Neuronal stem cell (in vitro differentiated cells): ENCODE results near the gene S100G.

Source experiments
- DNase-seq: peaks from one replicate; pipeline ENCODE4 v3.0.0-alpha.2; 2013; ENCODE audit warnings: low spot score
- H2AFZ ChIP-seq: one replicate; pipeline ENCODE4 v1.6.1; 2013; ENCODE audit warnings: mild to moderate bottlenecking, low read length, inconsistent platforms
- H2AK5ac ChIP-seq: 2 replicates; pipeline ENCODE4 v1.6.1; 2013; ENCODE audit warnings: low read depth, mild to moderate bottlenecking, inconsistent platforms, low read length, moderate library complexity, mixed read lengths
- H2BK120ac ChIP-seq: 2 replicates; pipeline ENCODE4 v1.6.1; 2013; ENCODE audit warnings: low read depth, mild to moderate bottlenecking, inconsistent platforms, low read length, moderate library complexity, mixed read lengths
- H2BK12ac ChIP-seq: one replicate; pipeline ENCODE4 v1.6.1; 2013; ENCODE audit warnings: low read length, inconsistent platforms
- H2BK15ac ChIP-seq: 2 replicates; pipeline ENCODE4 v1.6.1; 2013; ENCODE audit warnings: mild to moderate bottlenecking, low read length, inconsistent platforms, mixed read lengths
- H2BK5ac ChIP-seq: one replicate; pipeline ENCODE4 v1.6.1; 2013; ENCODE audit warnings: inconsistent platforms, mild to moderate bottlenecking, low read length, moderate library complexity
- H3K14ac ChIP-seq: one replicate; pipeline ENCODE4 v1.6.1; 2013; ENCODE audit warnings: low read length, inconsistent platforms
- H3K18ac ChIP-seq: 2 replicates; pipeline ENCODE4 v1.6.1; 2013; ENCODE audit warnings: low read length, inconsistent platforms
- H3K23ac ChIP-seq: 2 replicates; pipeline ENCODE4 v1.6.1; 2013; ENCODE audit warnings: low read depth, mild to moderate bottlenecking, mixed read lengths, low read length, inconsistent platforms; ENCODE audit not compliant: poor library complexity
- H3K27ac ChIP-seq: replicated peaks from 3 replicates; pipeline ENCODE4 v1.5.1; 2013; ENCODE audit warnings: low read length, inconsistent platforms
- H3K27me3 ChIP-seq, 3 experiments: 2 replicates each; pipeline ENCODE4 v1.6.1; 2013; ENCODE audit warnings: low read length in 3 of 3, mild to moderate bottlenecking in 2 of 3, inconsistent platforms in 1 of 3, low read depth in 1 of 3, mixed read lengths in 1 of 3, moderate library complexity in 1 of 3; ENCODE audit not compliant: control insufficient read depth in 3 of 3, insufficient read depth in 3 of 3
- H3K36me3 ChIP-seq, 2 donors: replicated peaks in 1 of 2; 2 replicates each; pipeline ENCODE4 v1.6.1; 2013; ENCODE audit warnings: low read length in 2 of 2; ENCODE audit not compliant: control insufficient read depth in 2 of 2, insufficient read depth in 2 of 2
- H3K4ac ChIP-seq: 2 replicates; pipeline ENCODE4 v1.6.1; 2013; ENCODE audit warnings: inconsistent platforms, mild to moderate bottlenecking, low read length, moderate library complexity
- H3K4me1 ChIP-seq, 2 donors: 1 replicate in 1 of 2; 2 replicates in 1 of 2; pipeline ENCODE4 v1.6.1; 2013; ENCODE audit warnings: low read length in 2 of 2, low read depth in 1 of 2; ENCODE audit not compliant: control insufficient read depth in 2 of 2, insufficient read depth in 1 of 2
- H3K4me2 ChIP-seq: one replicate; pipeline ENCODE4 v1.6.1; 2013; ENCODE audit warnings: mild to moderate bottlenecking, low read length, inconsistent platforms; ENCODE audit not compliant: insufficient read depth, poor library complexity, severe bottlenecking
- H3K4me3 ChIP-seq, 2 donors: 2 replicates each; pipeline ENCODE4 v1.5.1; 2013; ENCODE audit warnings: low read length in 2 of 2, mild to moderate bottlenecking in 2 of 2, inconsistent platforms in 1 of 2, moderate library complexity in 1 of 2
- H3K79me1 ChIP-seq: one replicate; pipeline ENCODE4 v1.6.1; 2013; ENCODE audit warnings: low read depth, mild to moderate bottlenecking, inconsistent platforms, low read length, moderate library complexity
- H3K9ac ChIP-seq: one replicate; pipeline ENCODE4 v1.6.1; 2013; ENCODE audit warnings: mild to moderate bottlenecking, low read depth, low read length, inconsistent platforms; ENCODE audit not compliant: poor library complexity
- H3K9me3 ChIP-seq, 2 donors: replicated peaks in 1 of 2; 2 replicates each; pipeline versions ENCODE3 to v1.6.1; 2013; ENCODE audit warnings: low read length in 2 of 2, mild to moderate bottlenecking in 2 of 2, inconsistent platforms in 1 of 2, low read depth in 1 of 2, mixed read lengths in 1 of 2, moderate library complexity in 1 of 2; ENCODE audit not compliant: control insufficient read depth in 2 of 2, insufficient read depth in 1 of 2
- H4K8ac ChIP-seq: one replicate; pipeline ENCODE4 v1.6.1; 2013; ENCODE audit warnings: low read depth, mild to moderate bottlenecking, inconsistent platforms, low read length, moderate library complexity
- H4K91ac ChIP-seq: one replicate; pipeline ENCODE4 v1.6.1; 2013; ENCODE audit warnings: low read length, low read depth, mild to moderate bottlenecking, inconsistent platforms; ENCODE audit not compliant: poor library complexity
- WGBS, 2 donors: extraction: QIAGEN DNeasy Blood & Tissue Kit; methylation state at CpG; one replicate each; pipeline ENCODE4 v1.1.7; 2013; ENCODE audit warnings: missing lambda C conversion rate in 2 of 2, mixed read lengths in 1 of 2; ENCODE audit not compliant: insufficient read length in 2 of 2, insufficient replicate concordance in 1 of 2; ENCODE audit errors: extremely low coverage in 2 of 2; 5-methylcytosine and 5-hydroxymethylcytosine counted together

Gene S100G

DNA sequence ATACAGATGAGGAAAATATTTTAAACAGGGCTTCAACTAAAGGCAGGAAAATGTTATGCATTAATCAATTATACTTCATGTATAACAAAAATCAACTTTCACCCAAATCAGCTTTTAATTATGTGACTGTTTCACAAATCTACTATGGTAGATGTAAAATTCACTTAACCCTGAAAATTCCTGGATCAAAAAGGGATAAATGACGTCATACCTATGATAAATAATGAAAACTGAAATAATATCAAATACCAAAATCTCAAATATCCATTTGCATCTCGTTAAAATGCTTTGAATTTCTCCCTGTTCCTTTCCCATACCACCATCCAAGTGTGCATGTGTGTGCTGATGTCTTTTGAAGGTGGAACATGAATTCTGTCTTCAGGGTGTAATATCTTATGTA lies 11.5 kb downstream of the S100G start:
- no peak overlapping the region for H3K4me3 ChIP-seq

DNA sequence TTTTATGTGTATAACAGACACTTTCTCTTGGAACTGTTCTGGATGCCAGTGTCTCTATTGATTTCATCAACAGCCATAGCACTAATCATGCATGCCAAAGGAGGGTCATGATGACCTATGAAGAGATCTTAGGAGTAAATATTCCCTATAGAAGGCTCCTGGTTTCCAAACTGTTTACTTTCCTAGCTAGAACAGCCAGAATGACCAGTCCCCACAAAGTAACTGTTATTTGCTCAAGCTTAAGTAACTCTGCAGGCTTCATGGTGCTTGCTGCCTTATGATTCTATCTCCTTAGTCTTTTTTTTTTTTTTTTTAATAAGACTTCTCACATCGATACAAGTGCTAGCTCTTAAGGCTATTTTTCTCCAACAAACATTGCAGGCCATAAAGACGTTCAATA lies 12.4 kb downstream of the S100G start:
- H3K9me3 ChIP-seq, result no peaks in the 10 kb centered on the region
- WGBS, 2 donors, result no CpG with 5 or more reads among the region's 2 CpGs
- no peak overlapping the region for H3K9ac ChIP-seq
- no peak overlapping the region for H3K27ac ChIP-seq
- H3K4me2 ChIP-seq, result no peak overlapping the region
- H2AFZ ChIP-seq, result no peak overlapping the region
- no peak overlapping the region for H2AK5ac ChIP-seq
- peaks cover 2 to 62% of the 10 kb centered on the region in 2 donors for H3K36me3 ChIP-seq
- no peaks in the 10 kb centered on the region for H3K4me1 ChIP-seq
- no peak overlapping the region for H4K8ac ChIP-seq
- no peak overlapping the region for H3K23ac ChIP-seq
- no peak overlapping the region for H4K91ac ChIP-seq
- H3K4ac ChIP-seq, result no peak overlapping the region
- no peaks in the 10 kb centered on the region for H3K79me1 ChIP-seq
- H2BK12ac ChIP-seq, result no peak overlapping the region
- no peak overlapping the region for H3K18ac ChIP-seq
- H3K27me3 ChIP-seq, result no peaks in the 10 kb centered on the region
- no peak for DNase-seq
- no peak overlapping the region for H3K4me3 ChIP-seq
- H2BK120ac ChIP-seq, result no peak overlapping the region
- H2BK5ac ChIP-seq, result no peak overlapping the region
- H3K14ac ChIP-seq, result no peak overlapping the region
- no peak overlapping the region for H2BK15ac ChIP-seq

More for the DNA sequence above, 11.5 kb downstream of the S100G start:
- no peak overlapping the region for H3K14ac ChIP-seq
- no peak overlapping the region for H3K4me2 ChIP-seq
- no peak overlapping the region for H4K91ac ChIP-seq
- no peak overlapping the region for H2AK5ac ChIP-seq
- no peak overlapping the region for H2BK15ac ChIP-seq
- H3K4me1 ChIP-seq, result no peaks in the 10 kb centered on the region
- no peak overlapping the region for H3K18ac ChIP-seq
- H3K9ac ChIP-seq, result no peak overlapping the region
- no peak overlapping the region for H2BK5ac ChIP-seq
- no peak overlapping the region for H3K4ac ChIP-seq
- no peak overlapping the region for H3K23ac ChIP-seq
- H2BK120ac ChIP-seq, result no peak overlapping the region
- no peak overlapping the region for H3K27ac ChIP-seq
- no peak overlapping the region for H4K8ac ChIP-seq
- H3K9me3 ChIP-seq, result no peaks in the 10 kb centered on the region
- no peak for DNase-seq
- no peak overlapping the region for H2AFZ ChIP-seq
- no peaks in the 10 kb centered on the region for H3K27me3 ChIP-seq
- H3K36me3 ChIP-seq, result peaks cover 2 to 60% of the 10 kb centered on the region in 2 donors
- no peaks in the 10 kb centered on the region for H3K79me1 ChIP-seq
- H2BK12ac ChIP-seq, result no peak overlapping the region
- no CpG with 5 or more reads among the region's 2 CpGs for WGBS, 2 donors

DNA sequence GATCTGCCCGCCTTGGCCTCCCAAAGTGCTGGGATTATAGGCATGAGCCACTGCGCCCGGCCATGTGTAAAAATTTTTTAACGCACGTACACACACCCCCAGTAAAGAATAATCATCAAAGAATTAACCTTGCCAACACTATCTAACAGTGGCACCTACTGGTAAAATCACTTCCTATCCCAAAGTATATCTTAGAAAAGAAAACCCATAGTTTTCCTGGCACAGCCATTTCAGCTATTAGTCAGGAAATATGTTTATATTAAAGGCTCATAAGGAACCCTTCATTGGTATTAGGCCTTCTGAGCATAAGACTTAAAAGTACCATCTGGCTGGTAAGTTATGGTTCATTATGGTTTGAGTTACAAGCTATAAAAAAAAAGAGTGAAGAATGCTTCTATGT lies 14.1 kb downstream of the S100G start:
- Histone ChIP-seq H3K9ac (no peak overlapping the region), H4K91ac (no peak overlapping the region)

DNA sequence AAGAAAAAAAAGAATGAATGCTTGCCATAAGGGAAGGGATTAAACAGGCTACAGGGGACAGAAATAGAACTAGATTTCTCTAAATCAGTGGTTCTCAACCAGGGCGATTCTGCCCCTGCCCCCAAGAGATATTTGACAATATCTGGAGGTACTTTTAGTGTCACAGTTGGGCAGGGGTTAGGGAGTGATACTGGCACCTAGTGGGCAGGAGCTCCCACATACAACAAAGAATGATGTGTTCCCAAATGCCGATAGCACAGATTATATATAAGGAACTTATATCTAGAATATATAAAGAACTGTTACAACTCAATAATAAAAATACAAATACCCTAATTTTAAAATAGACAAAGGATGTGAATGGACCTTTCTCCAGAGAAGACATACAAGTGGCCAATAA lies 14.7 kb downstream of the S100G start:
- Histone ChIP-seq H4K8ac (no peak overlapping the region), H3K4ac (no peak overlapping the region), H2AK5ac (no peak overlapping the region), H3K4me1 (no peaks in the 10 kb centered on the region), H3K4me2 (no peak overlapping the region), H4K91ac (no peak overlapping the region), H3K14ac (no peak overlapping the region), H2BK12ac (no peak overlapping the region), H2BK5ac (no peak overlapping the region), H3K36me3 (peaks cover 2 to 67% of the 10 kb centered on the region in 2 donors), H3K4me3 (no peak overlapping the region), H3K9ac (no peak overlapping the region), H2BK120ac (no peak overlapping the region), H3K27ac (no peak overlapping the region), H2AFZ (no peak overlapping the region), H2BK15ac (no peak overlapping the region), H3K23ac (no peak overlapping the region), H3K18ac (no peak overlapping the region), H3K9me3 (no peaks in the 10 kb centered on the region), H3K27me3 (no peaks in the 10 kb centered on the region), H3K79me1 (no peaks in the 10 kb centered on the region)
- no CpG with 5 or more reads among the region's 2 CpGs for WGBS, 2 donors
- no peak for DNase-seq

More for the DNA sequence above, 14.1 kb downstream of the S100G start:
- no peaks in the 10 kb centered on the region for H3K9me3 ChIP-seq
- no peak overlapping the region for H3K14ac ChIP-seq
- H2AK5ac ChIP-seq, result no peak overlapping the region
- H3K18ac ChIP-seq, result no peak overlapping the region
- H3K23ac ChIP-seq, result no peak overlapping the region
- no peaks in the 10 kb centered on the region for H3K4me1 ChIP-seq
- no peak overlapping the region for H3K4me2 ChIP-seq
- H3K36me3 ChIP-seq, result peaks cover 2 to 67% of the 10 kb centered on the region in 2 donors
- no peaks in the 10 kb centered on the region for H3K79me1 ChIP-seq
- no peak overlapping the region for H3K27ac ChIP-seq
- H3K4ac ChIP-seq, result no peak overlapping the region
- no peak overlapping the region for H4K8ac ChIP-seq
- no peak overlapping the region for H2AFZ ChIP-seq
- no peak for DNase-seq
- no peak overlapping the region for H2BK15ac ChIP-seq
- H3K4me3 ChIP-seq, result no peak overlapping the region
- no peak overlapping the region for H2BK120ac ChIP-seq
- no CpG with 5 or more reads among the region's 5 CpGs for WGBS, 2 donors
- no peak overlapping the region for H2BK5ac ChIP-seq
- H2BK12ac ChIP-seq, result no peak overlapping the region
- H3K27me3 ChIP-seq, result no peaks in the 10 kb centered on the region
